ENCODE results near the gene SOST. TPM values are rescaled to one million over a fixed set of nuclear protein-coding genes. Genes with fewer than 3 reads are reported as not detected.

SOST gene
- total RNA-seq, 1 experiment from 2014 or later: not detected

- Histone ChIP-seq H2AFZ (ENCODE audit: low read length) (no peak overlapping the region), H3K18ac (ENCODE audit: insufficient read length, low read depth, low read length) (no peak overlapping the region), H2BK15ac (ENCODE audit: low read depth, low read length) (no peak overlapping the region), H3K56ac (ENCODE audit: insufficient read length, low read depth, low read length) (no peak overlapping the region), H2AK5ac (ENCODE audit: insufficient read length, low read length) (no peak overlapping the region), H3T11ph (ENCODE audit: low read length) (no peak overlapping the region), H4K8ac (replicated peaks; ENCODE audit: insufficient read length, low read depth, low read length) (no peak overlapping the region), H3K79me1 (ENCODE audit: insufficient read depth, low read depth, low read length, poor library complexity, severe bottlenecking) (no peaks in the 10 kb centered on the region), H3K4me1 (ENCODE audit: insufficient read depth, low read length) (peaks cover 3% of the 10 kb centered on the region; the same call in 1 of the 2 replicates), H4K5ac (ENCODE audit: insufficient read length, low read depth, low read length) (no peak overlapping the region), H3K4me2 (ENCODE audit: insufficient read depth, insufficient read length, low read length) (no peak overlapping the region), H3K9ac (ENCODE audit: extremely low read depth, insufficient read length, low read length) (no peak overlapping the region), H3K4ac (ENCODE audit: low read depth, low read length) (no peak overlapping the region), H3K27ac (ENCODE audit: insufficient read length, low read depth, low read length) (no peak overlapping the region), H2BK20ac (ENCODE audit: low read depth, low read length, poor library complexity, severe bottlenecking) (no peak overlapping the region), H3K27me3 (ENCODE audit: insufficient read depth, low read length) (no peaks in the 10 kb centered on the region), H3K23me2 (ENCODE audit: insufficient read length, low read depth, low read length, poor library complexity, severe bottlenecking) (no peaks in the 10 kb centered on the region), H2BK12ac (ENCODE audit: insufficient read length, low read depth, low read length) (no peak overlapping the region), H2BK5ac (ENCODE audit: insufficient read length, low read length) (no peak overlapping the region), H3K14ac (ENCODE audit: insufficient read depth, low read length) (no peak overlapping the region), H4K91ac (ENCODE audit: insufficient read length, low read depth, low read length) (no peak overlapping the region), H4K20me1 (ENCODE audit: control insufficient read depth, insufficient read depth, insufficient read length) (no peaks in the 10 kb centered on the region), H3K79me2 (ENCODE audit: insufficient read depth, low read length) (no peaks in the 10 kb centered on the region), H2BK120ac (ENCODE audit: low read depth, low read length, poor library complexity, severe bottlenecking) (no peak overlapping the region), H3K23ac (ENCODE audit: insufficient read length, low read depth, low read length) (no peak overlapping the region), H3K9me3 (ENCODE audit: control insufficient read depth, low read depth, low read length) (no peaks in the 10 kb centered on the region)
- DNase-seq: no peak
- WGBS (ENCODE audit: extremely low coverage, insufficient read length, low lambda C conversion rate): no CpG with 5 or more reads among the region's 4 CpGs
- H3K4me3 Mint-ChIP-seq: no peak overlapping the region
- H3K27ac Mint-ChIP-seq: no peak overlapping the region
- TF ChIP-seq CTCF (conservative IDR thresholded peaks at IDR 0.05): no peak
- H3K4me1 Mint-ChIP-seq: peaks cover 30 to 34% of the 10 kb centered on the region in 2 experiments
- no peaks in the 10 kb centered on the region; the same call in 1 of the 2 replicates for H3K27me3 Mint-ChIP-seq (ENCODE audit: low read depth)
- peaks cover 0 to 5% (median 2%) of the 10 kb centered on the region in 3 experiments; a peak in 6 of 7 replicates for H3K36me3 Mint-ChIP-seq (ENCODE audit: insufficient read depth in 1 of 3, low read depth in 3 of 3)
- H3K9me3 Mint-ChIP-seq: peaks cover 0 to 2% of the 10 kb centered on the region in 2 experiments; a peak in 1 of 5 replicates
Observed at GRCh38 chr17:43808076-43808475, 49.5 kb upstream of the SOST start.

Data from H9 (cell line).